Nephron progenitor cell (in vitro differentiated cells): ENCODE measurements around the gene NAP1L4.

ENCODE experiments used
- DNase-seq: peaks from one replicate; pipeline ENCODE4 v3.0.0; 2021
- H3K27ac Mint-ChIP-seq: 2 replicates; pipeline ENCODE4 v1.8.0; 2021; ENCODE audit warnings: mild to moderate bottlenecking, moderate library complexity, mixed read lengths
- H3K27me3 Mint-ChIP-seq: 2 replicates; pipeline ENCODE4 v1.8.0; 2021; ENCODE audit warnings: mild to moderate bottlenecking, low read depth, mixed read lengths; ENCODE audit not compliant: poor library complexity
- H3K36me3 Mint-ChIP-seq: 2 replicates; pipeline ENCODE4 v1.8.0; 2021; ENCODE audit warnings: low read depth, mixed read lengths
- H3K4me1 Mint-ChIP-seq: 2 replicates; pipeline ENCODE4 v1.8.0; 2021; ENCODE audit warnings: mixed read lengths
- H3K4me3 Mint-ChIP-seq: 2 replicates; pipeline ENCODE4 v1.8.0; 2021; ENCODE audit warnings: mild to moderate bottlenecking, moderate library complexity, mixed read lengths
- H3K9me3 Mint-ChIP-seq: 2 replicates; pipeline ENCODE4 v1.8.0; 2021; ENCODE audit warnings: mild to moderate bottlenecking, moderate library complexity, mixed read lengths
- TF ChIP-seq, protein P1 (sequence below): fragments of 200-600 bp; sonication (generic); IDR thresholded peaks from 2 replicates; pipeline ENCODE4 v1.5.0; 2021; ENCODE audit warnings: antibody characterized with exemption

Gene NAP1L4

GRCh38 chr11:3002871-3003270, 10.7 kb upstream of the NAP1L4 start:
- Mint-ChIP-seq H3K36me3 (peaks cover 28% of the 10 kb centered on the region), H3K4me3 (no peak overlapping the region), H3K27ac (no peak overlapping the region)

DNA sequence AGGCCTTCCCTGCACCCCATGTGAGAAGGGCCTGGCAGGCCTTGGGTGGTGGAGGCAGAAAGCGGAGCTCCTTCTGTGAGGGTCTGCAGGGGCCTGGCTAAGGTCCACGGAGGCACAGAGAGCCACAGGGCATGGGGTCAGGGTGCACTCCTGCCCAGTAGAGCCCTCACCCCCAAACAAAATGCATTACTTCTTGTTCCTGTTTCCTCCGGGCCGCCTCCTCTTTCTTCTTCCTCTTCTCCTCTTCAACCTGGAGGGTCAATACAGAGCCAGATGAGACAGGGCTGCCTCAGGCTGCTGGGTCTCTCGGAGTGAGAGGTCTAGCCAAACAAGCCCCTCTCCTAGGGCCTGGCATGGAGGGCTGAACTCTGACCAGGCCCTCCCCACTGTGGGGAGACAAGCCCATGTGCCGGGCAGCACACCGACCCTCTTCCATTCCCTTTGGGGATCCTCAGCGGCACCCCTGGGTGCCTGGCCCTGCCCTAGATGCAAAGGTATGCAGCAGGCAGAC, 10.3 kb upstream of the NAP1L4 start:
- Mint-ChIP-seq H3K27me3 (no peaks in the 10 kb centered on the region), H3K27ac (peak overlapping the region; percentile 18), H3K9me3 (no peaks in the 10 kb centered on the region), H3K4me3 (no peak overlapping the region), H3K36me3 (peaks cover 28% of the 10 kb centered on the region), H3K4me1 (peaks cover 2% of the 10 kb centered on the region)
- TF ChIP-seq, protein P1, sequence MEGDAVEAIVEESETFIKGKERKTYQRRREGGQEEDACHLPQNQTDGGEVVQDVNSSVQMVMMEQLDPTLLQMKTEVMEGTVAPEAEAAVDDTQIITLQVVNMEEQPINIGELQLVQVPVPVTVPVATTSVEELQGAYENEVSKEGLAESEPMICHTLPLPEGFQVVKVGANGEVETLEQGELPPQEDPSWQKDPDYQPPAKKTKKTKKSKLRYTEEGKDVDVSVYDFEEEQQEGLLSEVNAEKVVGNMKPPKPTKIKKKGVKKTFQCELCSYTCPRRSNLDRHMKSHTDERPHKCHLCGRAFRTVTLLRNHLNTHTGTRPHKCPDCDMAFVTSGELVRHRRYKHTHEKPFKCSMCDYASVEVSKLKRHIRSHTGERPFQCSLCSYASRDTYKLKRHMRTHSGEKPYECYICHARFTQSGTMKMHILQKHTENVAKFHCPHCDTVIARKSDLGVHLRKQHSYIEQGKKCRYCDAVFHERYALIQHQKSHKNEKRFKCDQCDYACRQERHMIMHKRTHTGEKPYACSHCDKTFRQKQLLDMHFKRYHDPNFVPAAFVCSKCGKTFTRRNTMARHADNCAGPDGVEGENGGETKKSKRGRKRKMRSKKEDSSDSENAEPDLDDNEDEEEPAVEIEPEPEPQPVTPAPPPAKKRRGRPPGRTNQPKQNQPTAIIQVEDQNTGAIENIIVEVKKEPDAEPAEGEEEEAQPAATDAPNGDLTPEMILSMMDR = no peak
- no peak for DNase-seq

More at GRCh38 chr11:3002871-3003270, 10.7 kb upstream of the NAP1L4 start:
- no peak for DNase-seq
- TF ChIP-seq, protein P1 = no peak
- Mint-ChIP-seq H3K4me1 (no peaks in the 10 kb centered on the region), H3K9me3 (no peaks in the 10 kb centered on the region), H3K27me3 (no peaks in the 10 kb centered on the region)

DNA sequence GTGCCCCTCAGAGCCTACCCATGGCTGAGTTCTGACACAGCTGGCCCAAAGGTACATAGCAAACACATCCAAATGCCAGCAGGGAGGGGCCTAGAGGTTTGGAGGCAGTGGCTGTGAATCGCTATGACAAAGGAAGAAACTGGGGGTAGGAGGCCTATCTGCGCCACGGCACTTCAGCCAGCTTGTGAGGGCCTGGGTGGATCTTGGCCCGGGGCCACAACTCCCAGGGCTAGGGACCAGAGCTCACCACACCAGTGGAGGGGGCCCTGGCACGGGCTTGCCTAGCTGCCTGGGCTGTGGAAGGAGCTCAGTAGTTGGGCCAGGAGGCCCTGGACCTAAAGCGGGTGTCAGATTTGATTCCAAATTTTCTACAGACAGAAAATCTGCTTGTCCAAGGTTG, 9.4 kb upstream of the NAP1L4 start:
- Mint-ChIP-seq H3K27ac (peak overlapping the region; percentile 59), H3K36me3 (peaks cover 28% of the 10 kb centered on the region), H3K4me1 (peaks cover 10% of the 10 kb centered on the region), H3K4me3 (no peak overlapping the region), H3K27me3 (peaks cover 3% of the 10 kb centered on the region), H3K9me3 (no peaks in the 10 kb centered on the region)
- DNase-seq = no peak
- TF ChIP-seq, protein P1 = no peak

DNA sequence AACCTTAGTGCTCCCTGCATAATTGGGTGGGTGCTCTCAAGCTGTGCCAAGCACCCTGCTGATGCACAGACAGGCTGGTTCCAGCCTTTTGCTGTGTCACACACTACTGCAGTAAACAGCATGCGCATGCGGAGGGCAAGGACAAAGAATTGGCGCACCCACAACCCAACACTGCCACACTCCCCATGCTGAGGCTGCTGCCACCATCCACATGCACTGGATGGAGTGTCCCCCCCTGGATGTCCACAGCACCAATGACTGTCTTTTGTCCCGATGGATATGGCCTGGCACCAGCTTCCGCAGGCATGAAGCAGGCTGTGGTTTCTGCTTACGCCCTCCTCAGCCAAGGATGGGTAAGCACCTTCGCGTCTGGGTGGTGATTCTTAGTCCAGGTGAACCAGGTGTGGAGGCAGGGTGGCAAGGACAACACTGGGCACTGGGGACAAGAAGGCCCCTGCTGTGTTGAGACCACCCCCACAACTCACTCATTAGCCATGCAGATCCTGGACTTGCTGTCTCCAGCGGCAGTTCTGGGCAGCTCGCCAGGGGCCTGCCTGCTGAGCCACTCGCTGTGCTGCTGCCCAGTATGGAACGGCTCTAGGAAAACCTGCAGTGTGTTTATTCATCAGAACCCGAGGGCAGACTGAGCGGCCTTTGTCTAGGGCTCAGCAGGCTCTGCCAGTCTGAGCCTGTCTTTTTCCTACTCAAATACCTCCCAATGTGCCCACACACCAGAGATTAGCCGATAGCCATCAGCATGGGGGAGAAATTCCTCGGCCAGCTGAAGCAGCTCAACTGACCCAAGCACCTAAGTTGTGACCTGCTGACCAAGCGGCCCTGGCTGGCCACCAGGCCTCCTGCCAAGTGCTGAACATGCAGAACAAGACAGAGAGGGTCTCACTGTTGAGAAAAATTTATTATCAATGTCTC, 8.2 kb upstream of the NAP1L4 start:
- H3K9me3 Mint-ChIP-seq = no peaks in the 10 kb centered on the region
- no peak for DNase-seq

GRCh38 chr11:2999464-2999998, 7.4 kb upstream of the NAP1L4 start:
- Mint-ChIP-seq H3K4me3 (no peak overlapping the region), H3K36me3 (peaks cover 21% of the 10 kb centered on the region), H3K4me1 (peaks cover 16% of the 10 kb centered on the region), H3K27ac (no peak overlapping the region), H3K9me3 (no peaks in the 10 kb centered on the region), H3K27me3 (peaks cover 6% of the 10 kb centered on the region)
- no peak for DNase-seq
- TF ChIP-seq, protein P1 = no peak

More for the DNA sequence above, 8.2 kb upstream of the NAP1L4 start:
- TF ChIP-seq, protein P1 = no peak
- Mint-ChIP-seq H3K27ac (no peak overlapping the region), H3K27me3 (peaks cover 3% of the 10 kb centered on the region), H3K4me3 (no peak overlapping the region), H3K36me3 (peaks cover 22% of the 10 kb centered on the region), H3K4me1 (peaks cover 14% of the 10 kb centered on the region)
